H1 (cell line): Measurements from ENCODE around the gene TMX2. TPM values are rescaled to one million over a fixed set of nuclear protein-coding genes. Genes with fewer than 3 reads are reported as not detected.
"Not testable (repeated sequence)": the region's sequence is repeated elsewhere in the genome, so short reads cannot be mapped to it uniquely, and the experiment has no call there.

ENCODE experiments used
- CTCF ChIA-PET: fragments of 300-600 bp; sonication (Branson Sonifier 250); formaldehyde crosslinking; loops from one replicate; lab custom pipeline; 2021; ENCODE audit not compliant: partially characterized antibody; lab: Charles Lee
- POLR2A ChIA-PET: fragments of 300-600 bp; sonication (Branson Sonifier 250); formaldehyde crosslinking; loops from one replicate; lab custom pipeline; 2021; ENCODE audit warnings: inconsistent platforms; ENCODE audit not compliant: partially characterized antibody; lab: Charles Lee
- DNase-seq, 2 experiments: peaks; one replicate each; pipeline versions ENCODE4 v3.0.0 to v3.0.0-alpha.2; 2010 to 2022; ENCODE audit warnings: low spot score in 2 of 2, low read depth in 1 of 2, mixed read lengths in 1 of 2
- FAIRE-seq: peaks from 2 replicates; lab custom pipeline; 2011; peaks lifted over from hg19 to GRCh38; lab: Jason Lieb, UNC
- H2AFZ ChIP-seq: 2 replicates; pipeline ENCODE4 v1.8.1; 2012; ENCODE audit warnings: low read length, inconsistent platforms
- H2AK5ac ChIP-seq: 2 replicates; pipeline ENCODE4 v1.6.1; 2013; ENCODE audit warnings: low read depth, low read length
- H2BK120ac ChIP-seq: replicated peaks from 2 replicates; pipeline ENCODE3; 2013; ENCODE audit warnings: low read depth, low read length, inconsistent platforms
- H2BK12ac ChIP-seq: 2 replicates; pipeline ENCODE4 v1.6.1; 2013; ENCODE audit warnings: low read depth, low read length
- H2BK15ac ChIP-seq: 2 replicates; pipeline ENCODE4 v1.6.1; 2013; ENCODE audit warnings: low read length
- H2BK20ac ChIP-seq: 2 replicates; pipeline ENCODE4 v1.6.1; 2013; ENCODE audit warnings: low read length
- H2BK5ac ChIP-seq: 2 replicates; pipeline ENCODE4 v1.6.1; 2013; ENCODE audit warnings: low read depth, low read length
- H3K14ac ChIP-seq: 2 replicates; pipeline ENCODE4 v1.6.1; 2013; ENCODE audit warnings: inconsistent platforms; ENCODE audit not compliant: insufficient read length
- H3K18ac ChIP-seq: 2 replicates; pipeline ENCODE4 v1.6.1; 2013; ENCODE audit warnings: low read length; ENCODE audit errors: extremely low read depth
- H3K23ac ChIP-seq: 2 replicates; pipeline ENCODE4 v1.6.1; 2013; ENCODE audit warnings: inconsistent platforms; ENCODE audit not compliant: insufficient read length
- H3K23me2 ChIP-seq: 2 replicates; pipeline ENCODE4 v1.6.1; 2013; ENCODE audit warnings: low read depth, low read length
- H3K27ac ChIP-seq: 2 replicates; pipeline ENCODE4 v1.6.1; 2011; ENCODE audit warnings: low read depth, low read length, inconsistent platforms
- H3K27me3 ChIP-seq, 4 experiments: replicated peaks in 1 of 4; 1 replicate in 1 of 4; 2 replicates in 3 of 4; pipeline versions ENCODE4 v1.6.1 to v1.8.1; 2011 to 2013; ENCODE audit warnings: low read length in 3 of 4, mild to moderate bottlenecking in 3 of 4, inconsistent platforms in 2 of 4, mixed read lengths in 2 of 4, moderate library complexity in 1 of 4; ENCODE audit not compliant: control insufficient read depth in 3 of 4, insufficient read depth in 3 of 4; ENCODE audit errors: extremely low read depth in 1 of 4
- H3K36me3 ChIP-seq, 4 experiments: 2 replicates each; pipeline versions ENCODE4 v1.6.1 to v1.8.1; 2011 to 2013; ENCODE audit warnings: mild to moderate bottlenecking in 4 of 4, low read length in 3 of 4, moderate library complexity in 2 of 4, control low read depth in 1 of 4, inconsistent platforms in 1 of 4; ENCODE audit not compliant: insufficient read depth in 4 of 4, control insufficient read depth in 2 of 4
- H3K4ac ChIP-seq: replicated peaks from 2 replicates; pipeline ENCODE3; 2013; ENCODE audit warnings: low read length, low read depth, mixed read lengths, inconsistent platforms; ENCODE audit not compliant: insufficient read length
- H3K4me1 ChIP-seq, 4 experiments: replicated peaks in 1 of 4; 1 replicate in 1 of 4; 2 replicates in 3 of 4; pipeline versions ENCODE4 v1.6.1 to v1.8.1; 2011 to 2013; ENCODE audit warnings: low read length in 3 of 4, inconsistent platforms in 2 of 4, mixed read lengths in 1 of 4; ENCODE audit not compliant: insufficient read depth in 4 of 4, control insufficient read depth in 3 of 4
- H3K4me2 ChIP-seq, 2 experiments: 2 replicates each; pipeline versions ENCODE4 v1.6.1 to v1.8.1; 2011 to 2013; ENCODE audit warnings: low read depth in 2 of 2, low read length in 2 of 2, control low read depth in 1 of 2, inconsistent platforms in 1 of 2, mild to moderate bottlenecking in 1 of 2; ENCODE audit not compliant: insufficient read depth in 1 of 2
- H3K4me3 ChIP-seq, 4 experiments: fragments of 200-600, 300-600 bp in 1 of 4; sonication (generic), shearing (Covaris generic), sonication (Bioruptor Twin) in 1 of 4; 2 replicates each; pipeline versions ENCODE4 v1.5.1 to v1.8.1; 2011 to 2016; ENCODE audit warnings: low read length in 4 of 4, low read depth in 3 of 4, control low read depth in 2 of 4, inconsistent platforms in 2 of 4, mild to moderate bottlenecking in 2 of 4, mixed read lengths in 1 of 4, moderate library complexity in 1 of 4; ENCODE audit not compliant: insufficient read depth in 2 of 4; ENCODE audit errors: extremely low read depth in 1 of 4
- H3K56ac ChIP-seq: replicated peaks from 2 replicates; pipeline ENCODE3; 2013; ENCODE audit warnings: low read depth, mild to moderate bottlenecking, mixed read lengths, low read length, inconsistent platforms; ENCODE audit not compliant: insufficient read length
- H3K79me1 ChIP-seq: 2 replicates; pipeline ENCODE4 v1.6.1; 2013; ENCODE audit warnings: low read depth, low read length, control low read depth
- H3K79me2 ChIP-seq, 2 experiments: 2 replicates each; pipeline versions ENCODE4 v1.6.1 to v1.8.1; 2012 to 2013; ENCODE audit warnings: low read length in 2 of 2, mild to moderate bottlenecking in 2 of 2, inconsistent platforms in 1 of 2; ENCODE audit not compliant: insufficient read depth in 2 of 2, control insufficient read depth in 1 of 2
- H3K9ac ChIP-seq, 4 experiments: replicated peaks in 1 of 4; 1 replicate in 1 of 4; 2 replicates in 3 of 4; pipeline versions ENCODE4 v1.6.1 to v1.8.1; 2011 to 2013; ENCODE audit warnings: low read depth in 3 of 4, low read length in 3 of 4, control low read depth in 2 of 4, mild to moderate bottlenecking in 2 of 4, moderate library complexity in 2 of 4, inconsistent platforms in 1 of 4; ENCODE audit errors: extremely low read depth in 1 of 4
- H3K9me3 ChIP-seq, 2 experiments: 2 replicates each; pipeline versions ENCODE4 v1.6.1 to v1.8.1; 2012 to 2013; ENCODE audit warnings: mild to moderate bottlenecking in 2 of 2, moderate library complexity in 2 of 2, control low read depth in 1 of 2, inconsistent platforms in 1 of 2, low read depth in 1 of 2, low read length in 1 of 2, mixed read lengths in 1 of 2; ENCODE audit not compliant: insufficient read depth in 2 of 2
- H4K20me1 ChIP-seq, 2 experiments: replicated peaks in 1 of 2; 2 replicates each; pipeline versions ENCODE3 to v1.8.1; 2011 to 2013; ENCODE audit warnings: inconsistent platforms in 2 of 2, low read length in 2 of 2, mild to moderate bottlenecking in 1 of 2; ENCODE audit not compliant: insufficient read depth in 2 of 2, control insufficient read depth in 1 of 2
- H4K5ac ChIP-seq: 2 replicates; pipeline ENCODE4 v1.6.1; 2013; ENCODE audit warnings: low read length, low read depth, mixed read lengths, inconsistent platforms; ENCODE audit not compliant: insufficient read length
- H4K8ac ChIP-seq: 2 replicates; pipeline ENCODE4 v1.8.0; 2013; ENCODE audit warnings: mild to moderate bottlenecking, moderate library complexity, low read length, inconsistent platforms; ENCODE audit not compliant: insufficient read depth; ENCODE audit errors: extremely low read depth
- H4K91ac ChIP-seq: replicated peaks from 2 replicates; pipeline ENCODE3; 2013; ENCODE audit warnings: low read length, mixed read lengths, inconsistent platforms; ENCODE audit not compliant: insufficient read length
- WGBS, 2 experiments: shearing (Covaris generic) in 1 of 2; methylation state at CpG; one replicate each; pipeline versions ENCODE4 v1.1.6 to v1.1.7; 2013 to 2015; ENCODE audit warnings: low lambda C conversion rate in 2 of 2, mixed read lengths in 2 of 2, inconsistent platforms in 1 of 2, low coverage in 1 of 2, missing lambda C conversion rate in 1 of 2; ENCODE audit not compliant: insufficient replicate concordance in 2 of 2, insufficient coverage in 1 of 2, insufficient read length in 1 of 2; ENCODE audit errors: extremely low coverage in 1 of 2, missing lambda C conversion rate in 1 of 2; 5-methylcytosine and 5-hydroxymethylcytosine counted together
- polyA plus RNA-seq, 7 experiments: library from polyadenylated mRNA; depleted of rRNA in 3 of 7; stranded (reverse) in 5 of 7; unstranded in 2 of 7; fragments of >200 nt in 5 of 7; fragments of 200-250 nt in 2 of 7; gene quantifications; 1 replicate in 5 of 7; 2 replicates in 1 of 7; 4 replicates in 1 of 7; pipeline versions ENCODE4 v1.2.1 to v1.2.3, GENCODE V29; 2011 to 2013; ENCODE audit warnings: missing spikeins in 2 of 7, mixed read lengths in 2 of 7
- total RNA-seq: library from RNA; stranded (reverse); fragmentation: NEBNext Ultra II Directional; extraction: Animal tissue kit (Norgen Biotek cat#: 25700); gene quantifications from 2 replicates; pipeline ENCODE4 v1.2.1, GENCODE V29; 2021

TMX2 gene
- total and polyA plus RNA-seq, 2 of the 8 experiments (the other 6 are each of a cell fraction or from before 2014, with no cell fraction given): 70.4 to 100.0 TPM

GRCh38 chr11:57705432-57705831 lies 7.0 kb upstream of the TMX2 start:
- not testable (repeated sequence) for H2BK5ac ChIP-seq, H3K23me2 ChIP-seq, H2BK120ac ChIP-seq, H2BK20ac ChIP-seq, H4K20me1 ChIP-seq, H4K91ac ChIP-seq, H3K79me1 ChIP-seq, H3K4me1 ChIP-seq, H3K4me3 ChIP-seq, H3K27me3 ChIP-seq, H2AFZ ChIP-seq, H4K5ac ChIP-seq, H3K9me3 ChIP-seq, H2BK15ac ChIP-seq, H3K4me2 ChIP-seq, H2AK5ac ChIP-seq, H3K14ac ChIP-seq, H4K8ac ChIP-seq, H3K4ac ChIP-seq, H3K27ac ChIP-seq, H3K79me2 ChIP-seq, H3K23ac ChIP-seq, H2BK12ac ChIP-seq, DNase-seq, H3K9ac ChIP-seq, H3K18ac ChIP-seq, H3K56ac ChIP-seq, FAIRE-seq
- H3K36me3 ChIP-seq: peaks cover 13 to 34% (median 24%) of the 10 kb centered on the region in 4 experiments
- 84% methylated on average over 6 of the region's 8 CpGs; no CpG with 5 or more reads in 1 of the 2 experiments for WGBS, 2 experiments
- ChIA-PET POLR2A (interaction anchor here (0.7 to 2.0 kb wide), 6 partner anchors 12 to 42 kb away, joined by 3 to 9 read pairs (median 4); partner anchors contain the start of gene SELENOH), CTCF (interaction anchor here (1.2 to 1.5 kb wide), 3 partner anchors 46 to 355 kb away, joined by 3 to 5 read pairs (median 4); partner anchors contain the start of gene BTBD18)
